Renal pelvis (tissue), 4 donors: ENCODE data around the gene CYP39A1. TPM values are rescaled to one million over a fixed set of nuclear protein-coding genes. Genes with fewer than 3 reads are reported as not detected.
"Not testable (repeated sequence)": the region's sequence is repeated elsewhere in the genome, so short reads cannot be mapped to it uniquely, and the experiment has no call there.

Experiments
- DNase-seq: peaks from one replicate; pipeline ENCODE4 v3.0.0-alpha.2; 2013
- polyA plus RNA-seq, 3 donors: library from polyadenylated mRNA; unstranded; fragments of 120-200 nt; gene quantifications; one replicate each; pipeline ENCODE4 v1.2.1, GENCODE V29; 2013; ENCODE audit not compliant: insufficient read length in 3 of 3

The CYP39A1 gene
- polyA plus RNA-seq, 3 donors = 6.3 to 8.1 (median 7.5) TPM

DNA sequence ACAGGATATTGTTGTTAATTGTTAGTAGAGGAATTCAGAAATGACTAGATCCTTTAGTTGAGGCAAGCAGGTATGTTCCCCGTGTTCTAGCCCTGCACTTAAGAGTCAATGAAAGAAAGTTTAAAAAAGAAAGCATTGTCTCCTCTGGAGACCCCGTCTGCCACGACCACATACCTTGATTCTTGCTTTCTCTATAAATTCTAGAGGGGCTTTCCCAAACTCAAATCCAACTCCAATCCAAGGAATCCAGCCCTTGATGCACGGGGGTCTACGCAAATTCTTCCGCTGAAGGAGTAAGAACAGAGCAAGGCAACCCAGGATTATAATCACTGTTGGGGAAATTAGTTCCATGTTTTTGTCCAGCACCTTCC is 401 bp downstream of the CYP39A1 start:
- DNase-seq = peak; percentile 5

DNA sequence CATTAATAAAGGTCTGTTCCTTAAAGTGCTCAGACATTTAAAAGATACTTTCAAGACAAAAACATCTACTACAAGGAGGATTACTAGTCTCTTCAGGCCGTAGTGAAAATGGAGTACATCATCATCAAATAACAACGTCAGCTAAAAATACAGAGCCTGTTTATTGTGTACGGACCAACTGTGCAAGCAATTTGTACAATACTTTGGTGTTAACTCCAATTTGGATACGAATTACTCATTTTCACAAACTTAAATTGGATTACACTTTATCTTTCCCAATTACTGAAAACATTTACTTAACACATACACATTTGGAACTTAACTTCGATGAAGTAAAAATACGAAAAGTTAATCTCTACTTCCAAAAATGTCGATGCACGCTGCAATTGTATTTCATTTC is 802 bp downstream of the CYP39A1 start:
- peak; percentile 17 for DNase-seq

DNA sequence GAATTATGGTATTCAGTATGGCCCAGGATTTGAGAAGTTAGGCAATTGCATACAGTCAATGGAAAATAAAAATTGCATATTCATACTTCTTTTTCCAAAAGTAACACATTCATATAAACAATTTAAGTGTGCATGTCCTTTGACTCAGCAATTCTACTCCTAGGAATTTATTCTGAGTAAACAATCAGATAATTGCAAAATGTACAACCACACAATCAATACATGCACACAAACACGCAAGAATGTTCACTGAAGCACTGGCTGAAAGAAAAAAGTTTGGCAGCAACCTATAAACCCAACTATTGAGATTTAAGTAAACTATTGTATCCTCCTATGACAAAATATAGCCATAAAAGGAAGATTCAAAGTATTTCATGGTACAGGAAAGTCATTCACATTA is 1.6 kb downstream of the CYP39A1 start:
- DNase-seq = no peak

DNA sequence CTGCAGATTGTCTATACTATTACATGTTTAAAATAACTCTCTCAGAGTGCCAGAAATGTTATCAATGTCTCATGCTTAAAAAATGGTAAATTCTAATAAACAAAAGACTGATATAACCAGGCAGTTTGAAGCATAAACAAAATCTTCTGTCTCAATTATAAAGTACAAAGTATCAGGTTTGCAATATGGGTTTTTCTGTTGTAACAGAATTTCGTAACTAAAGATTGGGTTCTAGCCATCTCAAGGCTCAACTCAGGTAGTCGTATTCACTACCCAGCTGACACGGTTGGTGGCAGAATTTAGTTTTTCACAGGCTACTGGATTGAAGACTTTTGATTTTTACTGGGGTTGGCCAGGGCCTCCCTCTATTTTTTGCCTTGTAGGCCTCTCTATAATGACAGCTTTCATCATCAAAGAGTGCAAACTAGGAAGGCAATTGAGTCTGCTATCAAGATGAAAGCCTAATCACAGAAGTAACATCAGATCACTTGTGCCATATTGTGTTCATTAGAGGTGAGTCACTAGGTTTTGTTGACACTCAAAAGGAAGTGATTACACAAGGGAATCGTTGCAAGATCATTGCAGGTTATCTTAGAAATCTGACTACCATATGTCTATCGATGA is 3.6 kb downstream of the CYP39A1 start:
- DNase-seq = no peak

DNA sequence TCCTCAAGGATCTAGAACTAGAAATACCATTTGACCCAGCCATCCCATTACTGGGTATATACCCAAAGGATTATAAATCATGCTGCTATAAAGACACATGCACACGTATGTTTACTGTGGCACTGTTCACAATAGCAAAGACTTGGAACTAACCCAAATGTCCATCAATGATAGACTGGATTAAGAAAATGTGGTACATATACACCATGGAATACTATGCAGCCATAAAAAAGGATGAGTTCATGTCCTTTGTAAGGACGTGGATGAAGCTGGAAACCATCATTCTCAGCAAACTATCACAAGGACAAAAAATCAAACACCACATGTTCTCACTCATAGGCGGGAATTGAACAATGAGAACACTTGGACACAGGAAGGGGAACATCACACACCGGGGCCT is 4.5 kb downstream of the CYP39A1 start:
- not testable (repeated sequence) for DNase-seq

DNA sequence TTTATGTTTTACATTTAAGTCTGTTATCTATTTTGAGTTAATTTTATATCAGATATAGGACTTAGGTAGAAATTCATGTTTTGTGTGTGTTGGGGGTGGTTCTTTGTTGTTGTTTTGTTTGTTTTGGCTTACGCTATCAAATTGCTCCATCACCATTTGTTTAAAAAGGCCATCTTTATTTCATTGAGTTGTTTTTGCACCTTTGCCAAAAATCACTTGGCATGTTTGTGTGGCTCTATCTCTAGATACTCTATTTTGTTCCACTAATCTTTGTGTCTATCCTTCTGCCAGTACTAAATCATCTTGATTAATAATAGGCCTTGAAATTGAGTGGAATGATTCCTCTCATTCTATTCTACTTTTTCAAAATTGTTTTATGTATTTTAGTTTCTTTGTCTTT is 7.4 kb downstream of the CYP39A1 start:
- DNase-seq = no peak

DNA sequence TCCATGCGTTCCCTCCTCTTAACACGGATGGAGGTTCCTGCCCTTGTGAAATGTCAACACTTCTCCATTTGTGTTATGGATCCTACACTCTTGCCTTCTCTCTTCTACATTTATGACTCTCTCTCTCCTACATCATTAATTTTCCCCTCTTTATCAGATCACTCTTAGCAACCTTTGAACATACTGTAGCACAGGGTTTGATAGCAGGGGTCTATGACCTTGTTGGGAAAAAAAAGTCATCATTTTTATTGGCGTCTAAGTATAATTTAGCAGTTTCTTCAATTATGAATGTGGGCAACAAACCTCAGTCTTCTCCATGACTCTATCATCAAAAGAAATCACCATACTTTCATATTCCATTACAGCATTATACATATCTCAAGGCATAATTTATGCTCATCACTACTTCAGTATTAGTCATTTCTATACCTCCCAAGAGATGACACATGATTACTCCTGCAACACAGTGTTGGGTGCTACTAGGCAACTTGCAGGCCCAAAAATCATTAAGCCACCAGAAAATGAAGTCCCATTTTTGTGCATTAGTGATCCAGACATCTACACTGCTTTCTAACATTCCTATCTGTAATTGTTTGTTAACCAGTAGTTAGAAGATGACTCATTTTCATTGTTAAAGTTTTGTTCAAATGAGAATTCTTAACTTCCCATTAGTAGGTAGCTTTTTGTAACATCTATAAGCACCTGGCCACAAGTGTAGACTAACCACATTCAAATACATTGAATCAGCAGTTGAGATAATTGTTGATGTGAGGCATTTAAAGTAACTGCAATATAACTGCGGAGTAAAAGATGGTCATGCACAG is 9.5 kb downstream of the CYP39A1 start:
- DNase-seq = no peak

DNA sequence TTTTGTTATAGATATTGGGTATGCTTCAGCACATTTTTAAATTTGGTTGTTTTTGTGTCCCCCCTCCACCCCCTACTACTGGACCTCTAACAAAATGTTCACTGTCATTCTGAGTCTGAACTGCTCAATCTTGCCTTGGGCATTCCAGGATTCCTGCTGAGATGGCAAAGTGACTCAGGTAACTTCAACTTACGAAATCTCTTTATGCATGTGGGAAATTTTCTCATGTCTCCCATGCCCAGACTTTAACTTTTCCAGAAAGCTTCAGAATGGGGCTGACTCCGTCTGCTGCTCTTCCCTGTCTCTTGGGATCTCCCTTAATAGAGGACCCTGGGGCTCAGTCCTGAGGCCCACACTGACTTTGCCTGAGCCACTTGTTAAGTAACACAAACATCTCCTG is 14.0 kb downstream of the CYP39A1 start:
- no peak for DNase-seq

DNA sequence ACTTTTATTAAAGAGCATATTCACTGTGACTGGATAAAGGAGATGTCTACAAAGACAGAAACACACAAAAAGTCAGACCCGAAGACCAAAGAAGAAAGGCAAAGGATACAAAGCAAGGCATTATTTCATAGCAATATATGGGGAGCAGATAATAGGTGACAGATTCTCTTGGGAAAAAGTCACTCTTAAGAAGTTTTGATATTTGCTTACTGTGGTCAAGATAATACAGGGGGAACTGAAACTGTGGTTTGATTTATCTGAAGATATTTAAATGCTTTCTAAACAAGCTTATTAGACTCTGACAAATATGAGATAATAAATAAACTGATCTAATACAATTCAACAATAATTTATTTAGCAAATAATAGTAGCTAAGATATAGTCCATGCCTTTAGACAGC is 14.7 kb downstream of the CYP39A1 start:
- no peak for DNase-seq

DNA sequence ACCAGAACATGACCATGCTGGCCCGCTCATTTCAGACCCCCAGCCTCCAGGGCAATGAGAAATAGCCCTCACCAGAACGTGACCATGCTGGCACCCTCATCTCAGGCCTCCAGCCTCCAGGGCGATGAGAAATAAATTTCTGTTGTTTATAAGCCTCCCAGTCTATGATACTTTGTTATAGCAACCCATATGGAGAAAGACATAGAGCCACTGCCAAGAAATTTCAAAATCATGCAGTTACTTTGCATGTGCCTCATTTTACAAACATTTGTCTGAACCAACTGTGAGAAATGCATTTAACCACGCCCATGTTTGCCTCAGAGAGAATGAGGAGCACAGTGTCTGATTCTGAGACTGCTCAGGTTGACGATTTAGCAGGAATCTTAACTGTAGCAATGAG is 15.5 kb downstream of the CYP39A1 start:
- no peak for DNase-seq

DNA sequence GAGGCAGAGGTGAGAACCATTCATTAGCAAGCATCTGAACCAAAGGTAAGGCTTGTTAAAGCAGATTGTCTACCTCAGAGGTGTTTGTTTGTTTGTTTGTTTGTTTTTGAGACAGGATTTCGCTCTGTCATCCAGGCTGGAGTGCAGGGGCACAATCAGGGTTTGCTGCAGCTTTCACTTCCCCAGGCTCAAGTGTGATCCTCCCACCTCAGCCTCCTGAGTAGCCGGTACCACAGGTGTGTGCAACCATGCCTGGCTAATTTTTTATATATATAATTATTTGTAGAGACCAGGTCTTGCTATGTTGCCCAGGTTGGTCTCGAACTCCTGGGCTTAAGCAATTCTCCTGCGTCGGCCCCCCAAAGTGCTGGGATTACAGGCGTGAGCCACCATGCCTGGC is 17.2 kb downstream of the CYP39A1 start:
- DNase-seq = no peak

DNA sequence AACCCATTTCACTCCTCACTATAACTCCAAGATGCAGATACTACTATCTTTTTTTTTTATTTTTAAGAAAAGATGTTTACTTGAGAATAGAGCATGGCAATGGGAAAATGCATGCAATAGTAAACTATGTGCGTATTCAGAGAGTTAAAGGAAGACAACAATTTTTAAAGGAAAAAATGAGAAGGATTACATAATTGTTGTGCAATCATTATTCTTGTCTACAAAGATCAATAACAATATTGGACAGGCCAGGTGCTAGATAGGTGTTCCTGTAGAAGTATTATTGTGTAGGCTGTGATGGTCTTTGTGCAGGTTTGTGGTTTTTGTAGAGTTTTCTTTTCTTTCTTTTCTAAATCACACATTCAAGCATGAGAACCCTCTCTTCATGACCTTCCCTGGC is 20.6 kb downstream of the CYP39A1 start:
- no peak for DNase-seq

DNA sequence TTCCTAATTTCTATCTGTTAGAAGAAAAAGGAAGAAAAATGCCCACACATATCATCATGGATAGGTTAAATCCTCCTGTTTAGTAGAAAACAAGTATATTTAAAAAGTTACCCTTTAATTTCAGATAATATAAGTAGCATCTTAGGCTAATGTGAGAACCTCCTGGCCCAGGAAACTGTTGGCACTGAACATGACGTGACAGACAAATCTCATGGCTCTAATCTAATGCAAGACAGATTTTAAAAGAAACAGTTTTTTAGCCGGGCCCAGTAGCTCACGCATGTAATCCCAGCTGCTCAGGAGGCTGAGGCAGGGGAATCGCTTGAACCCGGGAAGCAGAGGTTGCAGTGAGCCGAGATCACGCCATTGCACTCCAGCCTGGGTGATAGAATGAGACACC is 22.9 kb downstream of the CYP39A1 start:
- DNase-seq = no peak

DNA sequence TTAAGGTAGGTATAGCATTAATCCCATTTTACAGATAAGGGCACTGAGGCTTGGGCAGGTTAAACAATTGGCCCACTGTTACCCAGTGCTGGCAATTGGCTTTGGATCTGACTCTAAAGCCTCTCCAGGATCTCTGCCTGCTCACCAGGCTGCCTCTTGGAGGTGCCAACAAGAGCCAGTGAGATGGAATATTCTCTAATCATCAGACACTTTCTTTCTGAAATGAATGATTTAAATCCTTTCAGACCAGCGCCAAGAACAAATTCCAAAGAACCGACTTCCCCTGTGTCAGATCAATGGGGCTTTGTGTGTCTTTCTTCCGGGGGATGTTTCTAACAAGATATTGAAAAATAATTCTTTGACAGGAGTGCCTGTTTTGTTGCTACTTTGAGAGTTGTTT is 23.6 kb downstream of the CYP39A1 start:
- no peak for DNase-seq

DNA sequence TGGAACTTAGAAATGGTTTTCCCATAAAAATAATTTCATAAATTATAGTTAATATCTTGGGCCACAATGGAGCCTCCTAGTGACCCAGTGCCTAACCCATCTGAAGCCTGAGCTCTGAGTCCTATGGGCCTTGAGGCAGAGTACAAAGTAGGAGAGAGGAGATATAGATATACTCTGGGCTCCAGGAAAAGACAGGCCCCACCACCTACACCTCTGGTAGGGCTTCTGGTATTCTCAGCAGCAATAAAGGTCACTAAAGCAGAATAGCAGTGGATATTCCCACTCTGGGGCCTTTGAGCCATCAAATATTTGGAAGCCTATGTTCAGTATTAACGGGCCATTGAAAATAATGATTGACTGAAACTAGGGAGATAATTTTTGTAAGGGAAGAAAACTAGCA is 24.1 kb downstream of the CYP39A1 start:
- no peak for DNase-seq

DNA sequence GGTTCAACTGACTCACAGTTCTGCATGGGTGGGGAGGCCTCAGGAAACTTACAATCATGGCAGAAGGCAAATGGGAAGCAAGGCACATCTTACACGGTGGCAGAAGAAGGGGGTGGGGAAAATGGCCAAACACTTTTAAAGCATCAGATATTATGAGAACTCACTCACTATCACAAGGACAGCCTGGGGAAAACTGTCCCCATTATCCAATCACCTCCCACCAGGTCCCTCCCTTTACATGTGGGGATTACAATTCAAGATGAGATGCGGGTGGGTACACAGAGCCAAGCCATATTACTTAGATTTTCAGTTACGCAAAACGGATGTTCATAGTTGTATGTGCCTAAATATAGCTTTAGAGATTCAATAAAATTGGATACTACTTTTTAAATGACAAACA is 25.6 kb downstream of the CYP39A1 start:
- no peak for DNase-seq

DNA sequence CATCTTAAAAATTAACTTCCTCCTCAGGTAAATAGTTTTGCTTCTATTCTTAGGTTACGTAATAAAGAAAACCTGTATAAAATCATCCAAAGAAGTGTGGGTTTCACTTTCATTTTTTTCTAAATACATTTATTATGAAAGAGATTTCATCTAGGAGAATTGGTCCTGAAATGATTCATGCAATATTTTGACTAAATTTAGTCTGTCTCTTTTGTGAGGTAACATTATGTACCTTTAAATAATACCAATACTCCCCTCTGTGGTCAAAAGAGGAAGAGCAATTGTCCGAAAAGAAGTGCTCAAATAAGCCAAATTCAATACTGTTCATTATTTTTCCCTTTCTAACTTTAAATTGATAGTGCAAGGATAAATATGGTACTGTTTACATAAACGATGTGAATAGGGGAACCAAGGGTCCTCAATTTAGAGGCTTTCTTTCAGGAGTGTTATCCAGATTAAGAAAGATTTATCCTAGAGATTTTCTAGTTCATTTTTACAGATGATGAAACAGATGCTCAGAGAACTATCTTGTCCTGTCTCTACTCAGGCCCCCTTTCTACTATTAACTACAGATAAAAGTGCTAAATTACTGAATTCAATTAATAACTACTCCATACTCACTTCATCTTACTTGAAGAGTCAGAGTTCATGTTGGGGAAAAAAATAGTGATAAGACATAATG is 26.2 kb downstream of the CYP39A1 start:
- DNase-seq = peak; percentile 15

DNA sequence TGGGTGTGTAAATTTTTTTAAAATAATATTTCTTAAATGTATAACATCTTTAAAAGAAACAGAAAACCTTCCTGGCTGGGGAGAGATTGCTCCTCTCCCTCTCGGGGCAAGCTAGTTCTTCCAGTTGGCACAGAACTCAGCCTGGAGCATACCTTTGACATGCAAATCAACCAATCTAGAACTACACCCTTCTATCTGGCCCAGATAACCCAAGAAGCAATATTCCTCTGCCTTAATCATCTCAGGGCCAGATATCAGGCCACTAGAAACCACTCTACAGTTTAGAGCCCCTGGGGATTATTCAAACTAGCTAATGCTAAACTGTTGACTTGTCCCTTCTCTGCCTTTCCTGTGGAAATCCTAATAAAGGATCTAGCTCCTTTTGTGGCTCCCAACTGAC is 33.9 kb downstream of the CYP39A1 start:
- no peak for DNase-seq

DNA sequence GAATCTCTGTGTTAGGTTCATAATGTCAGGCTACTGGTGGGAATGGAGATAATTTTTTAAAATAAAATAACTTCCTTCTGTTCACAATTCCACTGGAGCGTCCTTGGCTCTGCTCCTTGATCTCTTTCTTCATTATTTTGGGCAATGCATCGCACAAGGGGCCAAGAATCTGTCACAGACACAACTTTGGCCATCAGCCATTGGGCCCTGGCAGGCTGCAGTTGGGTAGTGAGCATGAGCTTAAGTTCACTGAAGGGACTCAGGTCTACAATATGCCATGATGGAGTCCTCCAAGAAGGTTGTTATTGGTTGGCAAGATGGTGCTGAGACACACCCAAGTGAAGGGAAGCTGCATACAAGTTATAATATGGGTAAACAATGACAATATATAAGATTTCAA is 40.0 kb downstream of the CYP39A1 start:
- no peak for DNase-seq

DNA sequence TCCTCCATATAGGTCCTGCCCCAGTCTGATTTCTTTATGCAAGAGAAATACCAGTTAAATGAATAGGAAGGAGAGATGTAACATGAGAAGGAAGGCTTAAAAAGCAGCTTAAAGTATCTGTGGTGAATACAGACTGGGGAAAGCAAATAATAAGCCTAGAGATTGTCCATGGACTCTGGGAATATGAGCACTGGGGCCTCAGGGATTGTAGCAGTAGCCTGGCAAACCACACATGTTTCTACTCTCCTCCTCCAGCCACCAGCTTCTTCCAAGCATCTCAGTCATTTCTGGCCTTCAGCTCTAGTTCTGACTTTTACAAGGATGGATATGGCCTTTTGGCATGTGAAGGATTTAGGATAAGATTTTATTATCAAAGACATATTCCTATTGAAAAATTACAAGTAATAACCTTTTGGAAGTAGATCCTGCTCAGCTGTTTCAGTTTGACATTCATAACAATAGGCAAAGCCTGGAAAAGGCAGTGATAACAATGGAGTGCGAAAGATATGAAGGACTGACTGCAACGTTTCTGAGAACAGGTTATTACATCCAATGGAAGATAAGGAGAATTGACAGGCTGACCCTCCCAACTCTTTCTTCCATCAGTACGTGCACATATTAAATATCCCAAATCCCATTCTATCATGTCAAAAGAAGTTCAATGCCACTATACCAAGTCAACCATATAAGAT is 41.6 kb downstream of the CYP39A1 start:
- no peak for DNase-seq

DNA sequence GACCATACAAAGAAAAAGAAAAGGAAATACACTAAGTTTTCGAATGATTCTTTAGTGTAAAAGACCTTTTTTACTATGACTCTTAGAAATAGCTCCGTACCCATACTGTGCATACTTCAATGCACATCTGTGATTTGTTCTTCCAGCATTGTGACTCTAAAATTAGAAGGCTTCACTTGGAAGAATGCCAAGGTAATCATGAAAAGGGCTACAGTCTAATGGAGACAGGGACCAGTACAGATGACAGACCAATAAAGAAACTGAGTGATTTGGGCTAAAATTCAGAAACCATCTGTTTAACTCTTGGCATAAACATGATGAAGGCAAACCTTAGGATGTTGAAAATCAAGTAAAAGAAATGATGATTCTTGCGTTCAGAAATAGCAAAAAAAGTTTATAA is 46.3 kb downstream of the CYP39A1 start:
- DNase-seq = no peak

DNA sequence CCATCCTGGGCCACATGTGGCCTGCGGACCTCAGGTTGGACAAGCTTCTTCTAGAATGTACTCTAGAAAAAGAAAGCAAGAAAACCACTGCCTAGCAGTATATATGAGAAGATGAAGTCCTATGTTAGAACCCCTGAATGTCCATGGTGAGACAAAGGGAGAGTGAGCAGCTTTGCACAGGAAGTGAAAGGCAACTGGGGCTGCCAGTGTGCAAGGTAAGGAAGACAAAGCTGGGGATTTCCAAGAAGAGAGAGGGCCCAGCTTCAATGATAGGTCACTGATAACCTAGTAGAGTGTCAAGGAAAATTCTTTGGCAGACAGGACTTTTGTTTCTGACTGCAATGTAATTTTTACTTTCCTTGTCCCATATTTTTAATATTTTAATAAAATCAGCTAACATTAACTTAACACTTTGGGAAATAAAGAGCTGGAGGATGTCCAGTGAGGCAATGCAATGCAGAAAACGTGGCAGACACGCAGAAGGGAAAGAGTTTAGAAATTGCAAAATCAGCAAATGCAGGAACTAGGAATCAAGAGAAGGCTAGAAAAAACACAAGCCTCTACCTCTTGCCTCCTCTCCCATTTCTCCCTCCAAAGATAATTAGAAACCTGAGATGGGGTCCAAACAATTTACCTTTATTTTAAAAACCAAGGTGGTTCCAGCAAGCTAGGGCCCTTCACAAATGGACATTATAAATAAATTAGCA is 47.4 kb downstream of the CYP39A1 start:
- DNase-seq = no peak
